Upper lobe of left lung (tissue), 6 donors: ENCODE data around the gene SLC6A3. TPM values are rescaled to one million over a fixed set of nuclear protein-coding genes. Genes with fewer than 3 reads are reported as not detected.

Experiments
- ATAC-seq, 2 donors: fragments of 200-7000 bp; cut with Tn5 transposase; one replicate each; pipeline ENCODE4 v1.9.1; 2022; ENCODE audit warnings: mild to moderate bottlenecking in 2 of 2, moderate library complexity in 2 of 2; ENCODE audit not compliant: low FRiP score in 2 of 2
- DNase-seq, 2 donors: peaks; one replicate each; pipeline ENCODE4 v3.0.0-alpha.2; 2019 to 2020
- H3K27ac ChIP-seq, 4 donors: fragments of 200-600 bp; sonication (generic); one replicate each; pipeline ENCODE4 v1.5.1; 2016 to 2019
- H3K27me3 ChIP-seq, 4 donors: fragments of 200-600 bp; sonication (generic); one replicate each; pipeline ENCODE4 v1.5.1; 2017 to 2019
- H3K36me3 ChIP-seq, 4 donors: fragments of 200-600 bp; sonication (generic); one replicate each; pipeline ENCODE4 v1.5.1; 2016 to 2019
- H3K4me1 ChIP-seq, 4 donors: fragments of 200-600 bp; sonication (generic); one replicate each; pipeline ENCODE4 v1.5.1; 2018 to 2019
- H3K4me3 ChIP-seq, 4 donors: fragments of 200-600 bp; sonication (generic); one replicate each; pipeline ENCODE4 v1.5.1; 2017 to 2019; ENCODE audit warnings: mild to moderate bottlenecking in 2 of 4, moderate library complexity in 1 of 4
- H3K9me3 ChIP-seq, 4 donors: fragments of 200-600 bp; sonication (generic); one replicate each; pipeline ENCODE4 v1.5.1; 2018 to 2019
- EP300 ChIP-seq, 4 donors: sonication (generic); formaldehyde crosslinking; IDR thresholded peaks; one replicate each; pipeline ENCODE4 v1.5.1; 2017; ENCODE audit warnings: antibody characterized with exemption in 4 of 4, control low read depth in 2 of 4
- POLR2A ChIP-seq, 4 donors: fragments of 450-650 bp; IDR thresholded peaks; one replicate each; pipeline ENCODE4 v1.5.1; 2016 to 2017; ENCODE audit warnings: antibody characterized with exemption in 4 of 4, mild to moderate bottlenecking in 2 of 4
- POLR2AphosphoS5 ChIP-seq, 2 donors: sonication (generic); formaldehyde crosslinking; IDR thresholded peaks; one replicate each; pipeline ENCODE4 v1.5.1; 2017; ENCODE audit warnings: antibody characterized with exemption in 2 of 2
- WGBS, 2 donors: methylation state at CpG; one replicate each; pipeline ENCODE4 v1.1.5; 2017 to 2018; 5-methylcytosine and 5-hydroxymethylcytosine counted together
- total RNA-seq, 6 donors: library from RNA; depleted of rRNA in 4 of 6; stranded (reverse); fragments of >200 nt in 4 of 6; gene quantifications; one replicate each; pipeline versions ENCODE4 v1.1.0 to v1.2.1, GENCODE V29; 2016 to 2021
- TF ChIP-seq, protein P1 (sequence below), 6 experiments: fragments of 450-650 bp in 4 of 6; fragments of 200-600 bp in 2 of 6; sonication (generic) in 2 of 6; IDR thresholded peaks; one replicate each; pipeline ENCODE4 v1.5.1; 2016 to 2019; ENCODE audit warnings: antibody characterized with exemption in 6 of 6
- donor health status: DM: no; HTN: no; CAD: no; lungs with moderate emphysema.
- donor health status: DM: no; HTN: yes; CAD: no; lungs with severe emphysema.

The SLC6A3 gene
- total RNA-seq, 6 donors from 2014 or later, result 0.15 to 1.2 (median 0.36) TPM; not detected in 2

GRCh38 chr5:1446602-1447343 is 1.5 kb upstream of the SLC6A3 start:
- H3K27me3 ChIP-seq, result peaks cover 1 to 44% (median 21%) of the 10 kb centered on the region in 4 donors
- H3K9me3 ChIP-seq, result no peaks in the 10 kb centered on the region
- DNase-seq (no peak), ATAC-seq (no peak)
- 53 to 84% methylated on average over 2 to 12 of the region's 16 CpGs for WGBS, 2 donors
- no peaks in the 10 kb centered on the region for H3K36me3 ChIP-seq
- TF ChIP-seq, protein P1, sequence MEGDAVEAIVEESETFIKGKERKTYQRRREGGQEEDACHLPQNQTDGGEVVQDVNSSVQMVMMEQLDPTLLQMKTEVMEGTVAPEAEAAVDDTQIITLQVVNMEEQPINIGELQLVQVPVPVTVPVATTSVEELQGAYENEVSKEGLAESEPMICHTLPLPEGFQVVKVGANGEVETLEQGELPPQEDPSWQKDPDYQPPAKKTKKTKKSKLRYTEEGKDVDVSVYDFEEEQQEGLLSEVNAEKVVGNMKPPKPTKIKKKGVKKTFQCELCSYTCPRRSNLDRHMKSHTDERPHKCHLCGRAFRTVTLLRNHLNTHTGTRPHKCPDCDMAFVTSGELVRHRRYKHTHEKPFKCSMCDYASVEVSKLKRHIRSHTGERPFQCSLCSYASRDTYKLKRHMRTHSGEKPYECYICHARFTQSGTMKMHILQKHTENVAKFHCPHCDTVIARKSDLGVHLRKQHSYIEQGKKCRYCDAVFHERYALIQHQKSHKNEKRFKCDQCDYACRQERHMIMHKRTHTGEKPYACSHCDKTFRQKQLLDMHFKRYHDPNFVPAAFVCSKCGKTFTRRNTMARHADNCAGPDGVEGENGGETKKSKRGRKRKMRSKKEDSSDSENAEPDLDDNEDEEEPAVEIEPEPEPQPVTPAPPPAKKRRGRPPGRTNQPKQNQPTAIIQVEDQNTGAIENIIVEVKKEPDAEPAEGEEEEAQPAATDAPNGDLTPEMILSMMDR (IDR thresholded peaks at IDR 0.05), result no peak
- TF ChIP-seq POLR2A (IDR thresholded peaks at IDR 0.05) (no peak), EP300 (IDR thresholded peaks at IDR 0.05) (no peak)
- no peak overlapping the region for H3K27ac ChIP-seq
- peaks cover 14 to 23% (median 16%) of the 10 kb centered on the region in 4 donors for H3K4me1 ChIP-seq
- H3K4me3 ChIP-seq, result no peak overlapping the region

GRCh38 chr5:1445689-1446601 is 705 bp upstream of the SLC6A3 start:
- peak overlapping the region in 2 of 4 donors; percentile 16 to 23 for H3K4me3 ChIP-seq
- ATAC-seq (peak in 1 of 2 donors; percentile 4), DNase-seq (peak in 1 of 2 donors; percentile 69)
- no peak for TF ChIP-seq POLR2A (IDR thresholded peaks at IDR 0.05)
- 6% methylated on average over 25 of the region's 92 CpGs; no CpG with 5 or more reads in 1 of the 2 donors for whole genome bisulfite sequencing, 2 donors
- H3K9me3 ChIP-seq, result no peaks in the 10 kb centered on the region
- peaks cover 14 to 23% (median 16%) of the 10 kb centered on the region in 4 donors for H3K4me1 ChIP-seq
- no peaks in the 10 kb centered on the region for H3K36me3 ChIP-seq
- H3K27me3 ChIP-seq, result peaks cover 1 to 44% (median 21%) of the 10 kb centered on the region in 4 donors
- H3K27ac ChIP-seq, result no peak overlapping the region

DNA sequence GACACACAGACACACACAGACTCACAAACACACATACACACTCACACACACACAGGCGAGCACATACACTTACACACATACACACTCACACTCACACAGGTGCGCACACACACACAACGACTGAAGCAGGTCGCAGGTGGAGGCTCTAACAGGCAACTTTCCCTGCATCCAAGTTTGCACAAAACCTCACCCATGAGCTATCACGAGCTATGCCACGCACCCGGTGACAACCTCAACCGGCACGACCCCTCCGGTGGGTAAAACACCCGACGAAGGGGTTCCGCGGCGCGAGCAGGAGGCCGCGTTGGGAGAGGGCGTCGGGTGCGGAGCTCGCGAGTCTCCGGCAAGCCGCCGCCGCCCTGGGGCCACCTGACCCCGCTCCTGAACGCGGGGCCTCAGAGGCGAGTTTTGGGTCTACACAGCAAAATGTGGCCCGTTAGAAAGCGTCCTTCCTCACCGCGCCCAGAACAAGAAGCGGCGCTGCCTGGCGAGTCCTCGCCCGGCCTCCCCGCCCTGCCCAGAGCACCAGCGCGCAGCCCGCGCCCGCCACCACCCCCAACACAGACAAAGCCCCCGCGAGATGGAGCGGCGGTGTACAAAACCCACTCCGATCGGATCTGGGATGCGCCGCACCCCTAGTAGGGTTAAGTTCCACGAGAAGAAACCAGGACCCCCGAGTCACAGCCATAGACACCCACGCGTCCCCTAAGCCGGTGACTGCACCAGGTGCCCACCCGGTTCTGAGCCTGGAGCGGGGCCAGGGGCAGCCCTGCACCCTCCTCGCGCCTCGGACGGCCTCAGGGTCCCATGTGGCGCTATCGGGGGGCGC is 665 bp downstream of the SLC6A3 start:
- no peak overlapping the region for H3K27ac ChIP-seq
- DNase-seq (peak; percentile 15 to 80), ATAC-seq (no peak)
- WGBS, 2 donors, result 10 to 58% methylated on average over 4 to 37 of the region's 68 CpGs
- H3K4me3 ChIP-seq, result peak overlapping the region in 3 of 4 donors; percentile 15 to 23 (median 16)
- TF ChIP-seq POLR2A (IDR thresholded peaks at IDR 0.05), result no peak
- no peak for TF ChIP-seq POLR2AphosphoS5 (IDR thresholded peaks at IDR 0.05)
- no peak for TF ChIP-seq EP300 (IDR thresholded peaks at IDR 0.05)
- TF ChIP-seq, protein P1 (IDR thresholded peaks at IDR 0.05), result no peak
- H3K27me3 ChIP-seq, result peaks cover 1 to 44% (median 21%) of the 10 kb centered on the region in 4 donors
- H3K9me3 ChIP-seq, result no peaks in the 10 kb centered on the region
- H3K36me3 ChIP-seq, result no peaks in the 10 kb centered on the region
- H3K4me1 ChIP-seq, result peaks cover 14 to 23% (median 16%) of the 10 kb centered on the region in 4 donors

DNA sequence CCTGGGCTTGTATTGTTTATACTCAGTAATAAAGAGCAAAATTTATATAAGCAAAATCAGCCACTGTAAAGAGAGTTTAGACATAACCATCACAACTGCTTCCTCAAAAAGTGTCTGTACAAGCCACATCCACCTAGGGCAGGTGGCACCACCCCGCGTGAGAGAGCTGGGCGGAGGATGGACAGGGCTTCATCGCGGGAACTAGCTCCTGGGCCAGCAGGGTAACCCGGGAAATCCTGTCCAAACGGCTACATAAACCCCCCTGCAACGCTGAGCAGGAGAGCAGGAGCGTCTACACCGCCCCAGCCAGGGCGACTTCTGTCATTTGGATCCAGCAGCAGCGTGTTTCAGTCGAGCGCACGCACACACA is 1.3 kb downstream of the SLC6A3 start:
- H3K4me3 ChIP-seq, result no peak overlapping the region
- no peak for ATAC-seq
- peaks cover 14 to 23% (median 16%) of the 10 kb centered on the region in 4 donors for H3K4me1 ChIP-seq
- no peaks in the 10 kb centered on the region for H3K9me3 ChIP-seq
- no peaks in the 10 kb centered on the region for H3K36me3 ChIP-seq
- H3K27me3 ChIP-seq, result peaks cover 1 to 44% (median 21%) of the 10 kb centered on the region in 4 donors
- TF ChIP-seq, protein P1 (IDR thresholded peaks at IDR 0.05), result no peak
- TF ChIP-seq POLR2A (IDR thresholded peaks at IDR 0.05) (no peak), POLR2AphosphoS5 (IDR thresholded peaks at IDR 0.05) (no peak), EP300 (IDR thresholded peaks at IDR 0.05) (no peak)
- no peak overlapping the region for H3K27ac ChIP-seq
- no peak for DNase-seq
- 52 to 57% methylated on average over 15 of the region's 15 CpGs for WGBS, 2 donors
